D721Med (cell line): ENCODE measurements around the gene NOS1AP.
A peak's percentile ranks its signal among the peaks of the same experiment; 100 is the strongest.

Experiments used
- DNase-seq: peaks from one replicate; pipeline ENCODE4 v3.0.0; 2011; ENCODE audit warnings: low spot score; ENCODE audit not compliant: insufficient read length
- FAIRE-seq: peaks from 2 replicates; lab custom pipeline; 2011; peaks lifted over from hg19 to GRCh38; lab: Jason Lieb, UNC
- CTCF ChIP-seq: IDR thresholded peaks from 2 replicates; pipeline ENCODE4 v1.5.1; 2012; ENCODE audit warnings: mild to moderate bottlenecking, control low read depth; ENCODE audit not compliant: insufficient read depth; ENCODE audit errors: missing control alignments

NOS1AP gene

GRCh38 chr1:162285149-162285561 lies 215.7 kb downstream of the NOS1AP start:
- FAIRE-seq (no peak), DNase-seq (no peak)
- TF ChIP-seq CTCF, result no peak

GRCh38 chr1:162291000-162291399 lies 221.5 kb downstream of the NOS1AP start:
- DNase-seq (no peak), FAIRE-seq (no peak)
- no peak for TF ChIP-seq CTCF

GRCh38 chr1:162292422-162292849 lies 222.9 kb downstream of the NOS1AP start:
- no peak for TF ChIP-seq CTCF
- peak; percentile 16 for FAIRE-seq

GRCh38 chr1:162293073-162293692 lies 223.7 kb downstream of the NOS1AP start:
- DNase-seq, result no peak
- no peak for TF ChIP-seq CTCF
- FAIRE-seq, result peak; percentile 61

More at GRCh38 chr1:162292422-162292849, 222.9 kb downstream of the NOS1AP start:
- DNase-seq, result no peak

GRCh38 chr1:162294015-162294414 lies 224.5 kb downstream of the NOS1AP start:
- TF ChIP-seq CTCF, result no peak

GRCh38 chr1:162297208-162297607 lies 227.7 kb downstream of the NOS1AP start:
- TF ChIP-seq CTCF, result no peak
- DNase-seq (no peak), FAIRE-seq (no peak)

More at GRCh38 chr1:162294015-162294414, 224.5 kb downstream of the NOS1AP start:
- DNase-seq, result no peak
- FAIRE-seq, result no peak

GRCh38 chr1:162298266-162298665 lies 228.8 kb downstream of the NOS1AP start:
- DNase-seq, result no peak
- no peak for TF ChIP-seq CTCF
- no peak for FAIRE-seq
